GM06990 (cell line): ENCODE measurements around the gene CDCP1.

Experiments used
- DNase-seq: peaks from one replicate; pipeline ENCODE4 v3.0.0-alpha.2; 2011; ENCODE audit not compliant: insufficient read length; ENCODE audit errors: extremely low read depth
- H3K27me3 ChIP-seq: replicated peaks from 2 replicates; pipeline ENCODE4 v1.6.0; 2011; ENCODE audit warnings: low read length; ENCODE audit not compliant: control insufficient read depth, insufficient read depth
- H3K36me3 ChIP-seq: 2 replicates; pipeline ENCODE4 v1.5.1; 2011; ENCODE audit warnings: low read length; ENCODE audit not compliant: control insufficient read depth, insufficient read depth
- H3K4me3 ChIP-seq: replicated peaks from 2 replicates; pipeline ENCODE4 v1.5.1; 2011; ENCODE audit warnings: low read depth, mild to moderate bottlenecking, control low read depth, low read length
- CTCF ChIP-seq: IDR thresholded peaks from 2 replicates; pipeline ENCODE4 v1.5.1; 2011; ENCODE audit warnings: low read length, control low read depth, mild to moderate bottlenecking, inconsistent platforms; ENCODE audit not compliant: insufficient read depth, poor library complexity, severe bottlenecking

The CDCP1 gene

GRCh38 chr3:45178183-45179023 is 32.2 kb upstream of the CDCP1 start:
- TF ChIP-seq CTCF: no peak
- no peak for DNase-seq
- no peak overlapping the region for H3K4me3 ChIP-seq
- H3K36me3 ChIP-seq: no peaks in the 10 kb centered on the region
- H3K27me3 ChIP-seq: 0 out of 2 replicates have a peak, but pooled peaks cover 2% of the 10 kb centered on the region

- Histone ChIP-seq H3K36me3 (no peaks in the 10 kb centered on the region), H3K4me3 (no peak overlapping the region), H3K27me3 (0 out of 2 replicates have a peak, but pooled peaks cover 2% of the 10 kb centered on the region)
- no peak for TF ChIP-seq CTCF
- DNase-seq: no peak
Observed at GRCh38 chr3:45176912-45177311, 30.7 kb upstream of the CDCP1 start.

DNA sequence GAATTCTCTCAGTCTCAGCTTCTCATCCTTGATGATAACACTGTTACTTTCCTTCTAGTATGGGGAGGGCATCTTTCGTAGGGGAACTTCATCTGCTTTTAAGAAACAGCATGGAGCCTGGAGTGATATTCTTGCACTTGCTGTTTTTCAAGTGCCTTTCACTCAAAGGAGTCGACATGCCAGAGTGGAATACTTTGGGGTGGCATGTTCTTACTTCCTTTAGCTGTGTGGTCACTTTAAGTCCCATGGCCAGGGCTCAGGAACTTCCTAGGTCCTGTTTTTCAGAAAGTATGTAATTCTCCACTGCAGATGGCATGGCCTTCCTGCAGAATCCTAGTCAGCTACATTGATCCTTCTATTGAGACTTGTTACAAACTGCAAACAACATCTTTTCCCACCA is 28.1 kb upstream of the CDCP1 start:
- no peak for TF ChIP-seq CTCF
- Histone ChIP-seq H3K4me3 (no peak overlapping the region), H3K27me3 (0 out of 2 replicates have a peak, but pooled peaks cover 2% of the 10 kb centered on the region)

GRCh38 chr3:45173776-45174175 is 27.6 kb upstream of the CDCP1 start:
- TF ChIP-seq CTCF: no peak
- H3K4me3 ChIP-seq: no peak overlapping the region
- no peak for DNase-seq
- 0 out of 2 replicates have a peak, but pooled peaks cover 2% of the 10 kb centered on the region for H3K27me3 ChIP-seq
- H3K36me3 ChIP-seq: no peaks in the 10 kb centered on the region

More for the DNA sequence above, 28.1 kb upstream of the CDCP1 start:
- no peaks in the 10 kb centered on the region for H3K36me3 ChIP-seq
- no peak for DNase-seq

DNA sequence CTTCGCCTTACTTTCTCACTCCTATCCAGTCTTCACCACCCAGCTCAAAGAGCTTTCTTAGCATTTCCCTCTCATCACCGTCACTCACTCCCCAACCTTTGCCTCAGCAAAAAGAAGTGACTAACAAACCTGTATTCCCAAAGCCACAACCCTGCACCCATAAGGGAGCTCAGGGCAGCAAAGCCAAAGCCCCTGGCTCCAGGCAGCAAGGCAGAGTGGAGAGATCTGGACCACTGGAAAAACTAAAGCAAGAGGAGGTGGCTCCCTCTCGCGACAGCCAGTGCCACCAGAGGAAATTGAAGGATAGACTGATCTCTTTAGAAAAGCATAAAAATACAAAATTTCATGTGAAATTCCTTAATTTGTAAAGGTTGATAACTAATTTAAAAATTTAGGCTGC is 25.1 kb upstream of the CDCP1 start:
- no peak for DNase-seq
- no peaks in the 10 kb centered on the region for H3K27me3 ChIP-seq
- H3K36me3 ChIP-seq: no peaks in the 10 kb centered on the region
- no peak for TF ChIP-seq CTCF
- H3K4me3 ChIP-seq: no peak overlapping the region

GRCh38 chr3:45170096-45170495 is 23.9 kb upstream of the CDCP1 start:
- Histone ChIP-seq H3K36me3 (no peaks in the 10 kb centered on the region), H3K27me3 (no peaks in the 10 kb centered on the region), H3K4me3 (no peak overlapping the region)
- no peak for TF ChIP-seq CTCF
- DNase-seq: no peak
